ENCODE measurements around the gene KRTAP10-11. TPM values are rescaled to one million over a fixed set of nuclear protein-coding genes. Genes with fewer than 3 reads are reported as not detected.
"Not testable (repeated sequence)": the region's sequence is repeated elsewhere in the genome, so short reads cannot be mapped to it uniquely, and the experiment has no call there.

KRTAP10-11 gene
- total RNA-seq, 2 experiments from 2014 or later = not detected

DNA sequence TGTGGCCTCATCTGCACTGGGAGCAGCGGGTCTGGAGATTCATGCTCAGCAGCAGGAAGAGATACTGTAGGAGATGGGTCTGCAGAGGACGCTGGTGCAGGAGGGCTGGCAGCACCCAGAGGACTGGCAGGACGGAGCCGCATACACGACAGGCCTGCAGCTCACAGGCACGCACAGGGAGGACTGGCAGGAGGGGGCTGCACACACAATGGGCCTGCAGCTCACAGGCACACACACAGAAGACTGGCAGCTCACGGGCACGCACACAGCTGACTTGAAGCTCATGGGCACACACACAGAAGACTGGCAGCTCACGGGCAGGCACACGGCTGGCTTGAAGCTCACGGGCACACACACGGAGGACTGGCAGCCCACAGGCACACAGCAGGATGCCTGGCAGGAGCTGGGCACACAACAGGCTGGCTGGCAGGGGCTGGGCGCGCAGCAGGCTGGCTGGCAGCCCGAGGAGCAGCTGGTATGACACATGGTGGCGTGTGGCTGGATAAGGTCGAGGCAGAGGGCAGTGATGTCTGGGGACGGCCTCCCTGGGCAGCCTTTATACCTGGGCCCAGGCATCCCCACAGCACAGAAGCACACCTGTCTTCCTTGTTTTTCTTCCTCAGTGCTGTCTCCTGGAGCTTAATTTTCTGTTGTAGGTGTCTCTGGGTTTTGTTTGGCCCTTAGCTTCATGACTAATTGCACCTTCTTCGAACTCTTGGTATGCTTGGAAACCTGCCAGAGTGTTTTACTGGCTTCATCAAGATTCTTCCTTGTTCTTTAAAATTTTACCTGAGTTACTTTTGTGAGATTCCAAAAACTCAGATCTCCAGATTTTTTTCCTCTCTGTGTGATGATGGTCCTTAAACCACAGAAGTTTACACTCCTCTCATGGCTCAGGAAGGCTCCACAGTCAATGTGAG lies 20.4 kb downstream of the KRTAP10-11 start, which contains the start of gene KRTAP12-2:
KRTAP12-2 (minus strand) TSS at position 527 of the 920 bp plus-strand sequence; CDS start at position 486, 41 bp downstream.
- H3K9me3 Mint-ChIP-seq = peaks cover 15% of the 10 kb centered on the region
- H3K27me3 Mint-ChIP-seq = no peaks in the 10 kb centered on the region
- intact Hi-C loops (cut with micrococcal nuclease) = no loop called here
- H3K4me3 Mint-ChIP-seq = no peak within 1 kb of the TSS
- DNase-seq = no peak
- peaks cover 2% of the 10 kb centered on the region for H3K36me3 Mint-ChIP-seq
- CTCF ChIA-PET = interaction anchor here (0.8 kb wide), 1 partner anchor 127 kb away, joined by 3 read pairs; no protein-coding TSS in a partner anchor
- H3K27ac Mint-ChIP-seq = no peak within 1 kb of the TSS
- H3K4me1 Mint-ChIP-seq (ENCODE audit: low read depth) = no peaks in the 10 kb centered on the region
- POLR2A ChIA-PET = interaction anchor here (1.0 kb wide), 1 partner anchor 9 kb away, joined by 3 read pairs; the partner anchor contains the start of gene KRTAP12-3

DNA sequence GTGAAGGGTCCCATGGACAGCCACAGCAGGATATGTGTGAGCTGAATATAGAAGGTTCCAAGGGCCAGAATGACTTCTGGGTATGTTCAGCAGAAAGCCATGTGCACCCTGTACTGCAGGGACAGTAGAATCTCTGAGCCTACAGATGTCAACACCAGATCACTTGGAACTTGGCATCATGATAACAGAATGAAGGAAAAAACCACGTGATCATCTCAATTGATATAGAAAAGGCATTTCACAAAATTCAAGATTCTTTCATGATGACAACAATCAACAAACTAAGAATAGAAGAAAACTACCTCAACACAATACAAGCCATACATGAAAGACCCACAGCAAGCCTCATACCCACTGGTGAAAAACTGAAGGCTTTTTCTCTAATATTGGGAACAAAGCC lies 21.4 kb downstream of the KRTAP10-11 start:
- Mint-ChIP-seq H3K4me1 (ENCODE audit: low read depth) (no peaks in the 10 kb centered on the region), H3K4me3 (no peak overlapping the region), H3K9me3 (peaks cover 16% of the 10 kb centered on the region), H3K36me3 (peaks cover 4% of the 10 kb centered on the region), H3K27ac (no peak overlapping the region), H3K27me3 (no peaks in the 10 kb centered on the region)
- DNase-seq = no peak
- intact Hi-C loops (cut with micrococcal nuclease) = no loop called here
- POLR2A ChIA-PET = no interaction called here
- CTCF ChIA-PET = no interaction called here

GRCh38 chr21:44670642-44671432 lies 24.6 kb downstream of the KRTAP10-11 start:
- intact Hi-C loops (cut with micrococcal nuclease) = no loop called here
- ChIA-PET POLR2A (no interaction called here), CTCF (no interaction called here)
- no peaks in the 10 kb centered on the region for H3K4me1 Mint-ChIP-seq (ENCODE audit: low read depth)
- peaks cover 20% of the 10 kb centered on the region for H3K9me3 Mint-ChIP-seq
- H3K36me3 Mint-ChIP-seq = peaks cover 7% of the 10 kb centered on the region
- no peak overlapping the region for H3K27ac Mint-ChIP-seq
- no peak for DNase-seq
- no peaks in the 10 kb centered on the region for H3K27me3 Mint-ChIP-seq
- H3K4me3 Mint-ChIP-seq = no peak overlapping the region

DNA sequence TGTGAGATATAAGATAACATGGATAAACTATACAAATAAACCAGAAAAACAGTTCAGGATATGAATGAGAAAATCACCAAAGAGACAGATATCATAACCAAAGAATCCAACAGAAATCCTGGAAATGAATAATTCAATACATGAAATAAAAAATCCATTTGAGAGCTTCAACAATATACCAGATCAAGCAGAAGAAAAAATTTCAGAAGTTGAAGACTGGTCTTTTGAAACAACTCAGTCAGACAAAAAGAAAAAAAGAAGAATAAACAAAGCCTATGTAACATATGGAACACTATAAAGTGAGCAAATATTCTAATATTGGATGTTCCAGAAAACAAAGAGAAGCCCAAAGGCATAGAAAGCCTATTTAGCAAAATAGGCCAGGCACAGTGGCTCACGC lies 25.7 kb downstream of the KRTAP10-11 start:
- H3K27me3 Mint-ChIP-seq = no peaks in the 10 kb centered on the region
- H3K9me3 Mint-ChIP-seq = peaks cover 20% of the 10 kb centered on the region
- peaks cover 7% of the 10 kb centered on the region for H3K36me3 Mint-ChIP-seq
- ChIA-PET CTCF (no interaction called here), POLR2A (no interaction called here)
- H3K4me1 Mint-ChIP-seq (ENCODE audit: low read depth) = no peaks in the 10 kb centered on the region
- H3K27ac Mint-ChIP-seq = no peak overlapping the region
- DNase-seq = no peak
- no peak overlapping the region for H3K4me3 Mint-ChIP-seq
- intact Hi-C loops (cut with micrococcal nuclease) = no loop called here

DNA sequence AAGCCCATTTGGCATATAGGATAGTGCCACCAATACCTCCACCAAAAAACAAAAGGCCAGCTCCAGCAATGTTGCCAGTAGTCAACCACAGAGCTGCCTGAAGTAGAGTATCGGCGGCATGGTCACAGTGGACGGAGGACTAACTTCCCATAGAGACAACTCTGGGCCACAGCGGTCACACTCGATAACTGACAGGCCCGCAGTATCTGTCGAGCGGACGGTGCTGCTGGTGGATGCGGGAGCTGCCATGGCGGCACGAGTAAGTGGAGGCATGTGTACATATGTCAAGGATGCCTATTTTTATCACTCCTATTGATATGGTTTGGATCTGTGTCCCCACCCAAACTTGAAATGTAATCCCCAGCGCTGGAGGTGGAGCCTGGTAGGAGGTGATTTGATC lies 31.7 kb downstream of the KRTAP10-11 start:
- no peak for DNase-seq
- Mint-ChIP-seq H3K4me1 (ENCODE audit: low read depth) (no peaks in the 10 kb centered on the region), H3K4me3 (no peak overlapping the region), H3K9me3 (peaks cover 6% of the 10 kb centered on the region), H3K27ac (no peak overlapping the region), H3K27me3 (no peaks in the 10 kb centered on the region), H3K36me3 (peaks cover 1% of the 10 kb centered on the region)
- CTCF ChIA-PET = no interaction called here
- intact Hi-C loops (cut with micrococcal nuclease) = no loop called here
- POLR2A ChIA-PET = no interaction called here

DNA sequence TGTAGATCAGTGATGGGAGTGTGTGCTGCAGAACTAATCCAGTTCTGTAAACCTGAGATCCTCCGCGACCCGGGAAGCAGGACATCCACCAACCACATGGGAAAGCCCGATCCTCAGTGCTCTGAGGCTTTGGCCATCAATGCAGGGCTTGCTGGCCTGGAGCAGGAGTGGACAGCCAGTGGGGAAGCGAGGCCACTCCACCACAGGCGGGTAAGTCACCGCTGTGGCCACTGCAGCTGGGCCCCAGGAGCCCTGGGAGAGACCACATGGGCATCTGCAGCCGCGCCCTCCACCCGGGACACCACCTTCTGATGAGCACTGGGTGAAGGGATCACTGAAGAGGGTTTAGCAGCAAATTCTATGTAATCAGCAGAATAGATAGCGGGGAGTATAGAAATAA lies 34.9 kb downstream of the KRTAP10-11 start:
- ChIA-PET CTCF (interaction anchor here (1.7 kb wide), 1 partner anchor 112 kb away, joined by 4 read pairs; no protein-coding TSS in a partner anchor), POLR2A (no interaction called here)
- Mint-ChIP-seq H3K9me3 (no peaks in the 10 kb centered on the region), H3K36me3 (no peaks in the 10 kb centered on the region), H3K4me3 (no peak overlapping the region), H3K4me1 (ENCODE audit: low read depth) (peaks cover 2% of the 10 kb centered on the region), H3K27ac (no peak overlapping the region), H3K27me3 (peaks cover 4% of the 10 kb centered on the region)
- intact Hi-C loops (cut with micrococcal nuclease) = no loop called here
- DNase-seq = no peak

DNA sequence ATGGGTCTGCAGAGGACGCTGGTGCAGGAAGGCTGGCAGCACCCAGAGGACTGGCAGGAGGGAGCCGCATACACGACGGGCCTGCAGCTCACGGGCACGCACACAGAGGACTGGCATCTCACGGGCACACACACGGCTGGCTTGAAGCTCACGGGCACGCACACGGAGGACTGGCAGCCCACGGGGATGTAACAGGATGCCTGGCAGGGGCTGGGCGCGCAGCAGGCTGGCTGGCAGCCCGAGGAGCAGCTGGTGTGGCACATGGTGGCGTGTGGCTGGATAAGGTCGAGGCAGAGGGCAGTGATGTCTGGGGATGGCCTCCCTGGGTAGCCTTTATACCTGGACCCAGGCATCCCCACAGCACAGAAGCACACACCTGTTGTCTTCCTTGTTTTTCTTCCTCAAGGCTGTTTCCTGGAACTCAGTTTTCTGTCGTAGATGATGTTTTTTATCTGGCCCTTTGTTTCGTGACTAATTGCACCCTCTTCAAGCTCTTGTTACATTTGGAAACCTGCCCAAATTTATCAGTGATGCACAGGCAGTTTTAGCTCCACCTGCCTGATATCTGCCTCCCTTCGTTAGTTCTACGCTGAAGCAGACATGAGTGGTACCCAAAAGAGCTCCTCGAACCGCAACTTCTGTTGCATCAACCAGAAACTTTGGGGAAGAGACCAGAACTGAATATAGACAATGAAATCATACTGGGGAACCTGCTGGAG lies 35.8 kb downstream of the KRTAP10-11 start, which contains the start of gene KRTAP12-1:
KRTAP12-1 (minus strand) TSS at position 303 of the 719 bp plus-strand sequence; CDS start at position 263, 40 bp downstream.
- ChIA-PET CTCF (interaction anchor here (1.7 kb wide), 1 partner anchor 111 kb away, joined by 4 read pairs; no protein-coding TSS in a partner anchor), POLR2A (no interaction called here)
- H3K4me3 Mint-ChIP-seq = no peak within 1 kb of the TSS
- intact Hi-C loops (cut with micrococcal nuclease) = no loop called here
- no peaks in the 10 kb centered on the region for H3K9me3 Mint-ChIP-seq
- peaks cover 9% of the 10 kb centered on the region for H3K27me3 Mint-ChIP-seq
- H3K27ac Mint-ChIP-seq = no peak within 1 kb of the TSS
- DNase-seq = no peak
- H3K36me3 Mint-ChIP-seq = no peaks in the 10 kb centered on the region
- H3K4me1 Mint-ChIP-seq (ENCODE audit: low read depth) = peaks cover 6% of the 10 kb centered on the region

GRCh38 chr21:44682580-44683151 lies 36.5 kb downstream of the KRTAP10-11 start:
- Mint-ChIP-seq H3K4me3 (no peak overlapping the region), H3K27ac (no peak overlapping the region), H3K27me3 (peaks cover 9% of the 10 kb centered on the region), H3K4me1 (ENCODE audit: low read depth) (peaks cover 6% of the 10 kb centered on the region), H3K36me3 (no peaks in the 10 kb centered on the region), H3K9me3 (no peaks in the 10 kb centered on the region)
- no peak for DNase-seq
- intact Hi-C loops (cut with micrococcal nuclease) = no loop called here
- POLR2A ChIA-PET = no interaction called here
- CTCF ChIA-PET = interaction anchor here (1.7 kb wide), 1 partner anchor 110 kb away, joined by 4 read pairs; no protein-coding TSS in a partner anchor

- no peak overlapping the region for H3K4me3 Mint-ChIP-seq
- H3K36me3 Mint-ChIP-seq = no peaks in the 10 kb centered on the region
- intact Hi-C loops (cut with micrococcal nuclease) = no loop called here
- no peaks in the 10 kb centered on the region for H3K9me3 Mint-ChIP-seq
- H3K27me3 Mint-ChIP-seq = peaks cover 9% of the 10 kb centered on the region
- peaks cover 6% of the 10 kb centered on the region for H3K4me1 Mint-ChIP-seq (ENCODE audit: low read depth)
- POLR2A ChIA-PET = no interaction called here
- no peak overlapping the region for H3K27ac Mint-ChIP-seq
- CTCF ChIA-PET = no interaction called here
- DNase-seq = no peak
Observed at GRCh38 chr21:44684077-44684476, 37.9 kb downstream of the KRTAP10-11 start.

DNA sequence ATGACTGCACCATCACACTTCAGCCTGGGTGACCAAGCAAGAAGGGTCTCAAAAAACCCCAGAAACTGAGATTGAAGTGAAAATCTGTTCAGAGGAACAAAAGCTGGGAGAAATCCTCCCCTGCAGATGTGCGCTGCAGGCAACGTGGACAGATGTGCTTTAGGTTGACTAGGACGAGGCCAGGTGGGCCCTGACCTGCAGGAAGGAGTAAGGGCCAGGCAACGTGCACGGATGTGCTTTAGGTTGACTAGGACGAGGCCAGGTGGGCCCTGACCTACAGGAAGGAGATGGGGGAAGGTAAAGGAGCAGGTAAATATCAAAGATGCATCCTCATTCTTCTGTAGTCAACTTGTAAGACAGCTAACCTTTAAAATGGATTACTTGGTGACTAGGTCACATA lies 38.3 kb downstream of the KRTAP10-11 start:
- Mint-ChIP-seq H3K36me3 (no peaks in the 10 kb centered on the region), H3K4me1 (ENCODE audit: low read depth) (peaks cover 6% of the 10 kb centered on the region), H3K27me3 (peaks cover 9% of the 10 kb centered on the region), H3K27ac (no peak overlapping the region), H3K4me3 (no peak overlapping the region), H3K9me3 (no peaks in the 10 kb centered on the region)
- intact Hi-C loops (cut with micrococcal nuclease) = no loop called here
- DNase-seq = no peak
- POLR2A ChIA-PET = no interaction called here
- CTCF ChIA-PET = no interaction called here

DNA sequence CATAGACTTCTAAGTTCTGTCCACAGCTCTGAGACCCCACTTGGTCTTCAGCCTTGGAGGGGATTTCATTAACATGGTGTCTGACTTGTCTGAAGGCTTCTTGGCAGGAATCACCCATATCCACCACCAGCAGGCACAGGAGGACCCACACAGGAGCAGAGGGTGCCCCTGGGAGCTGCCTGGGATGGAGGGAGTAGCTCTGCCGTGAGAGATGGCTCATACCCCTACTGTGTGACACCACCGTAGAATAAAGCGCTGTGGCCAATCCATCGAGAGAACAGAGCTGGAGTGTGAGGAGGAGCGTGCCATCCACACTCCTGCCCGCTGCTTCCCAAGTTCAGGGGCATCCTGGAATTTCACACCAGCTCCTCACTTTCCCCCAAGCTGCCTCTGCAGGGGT lies 38.8 kb downstream of the KRTAP10-11 start:
- H3K27me3 Mint-ChIP-seq, H3K27ac Mint-ChIP-seq, POLR2A ChIA-PET: not testable (repeated sequence)

More for the DNA sequence above, 38.8 kb downstream of the KRTAP10-11 start:
- H3K36me3 Mint-ChIP-seq; intact Hi-C loops (cut with micrococcal nuclease); H3K4me1 Mint-ChIP-seq (ENCODE audit: low read depth); H3K4me3 Mint-ChIP-seq; DNase-seq; H3K9me3 Mint-ChIP-seq; CTCF ChIA-PET: not testable (repeated sequence)
